Heart left ventricle (tissue), 16 donors: Measurements from ENCODE around the gene SLC6A9. TPM values are rescaled to one million over a fixed set of nuclear protein-coding genes. Genes with fewer than 3 reads are reported as not detected.

ENCODE experiments used
- ATAC-seq, 4 donors: fragments of 200-7000 bp; cut with Tn5 transposase; one replicate each; pipeline ENCODE4 v1.9.1; 2020 to 2022; ENCODE audit warnings: moderate library complexity in 4 of 4, mild to moderate bottlenecking in 3 of 4, moderate number of reproducible peaks in 1 of 4
- DNase-seq, 5 donors: peaks; one replicate each; pipeline ENCODE4 v3.0.0-alpha.2; 2020
- H3K27ac ChIP-seq, 12 donors: fragments of 200-600 bp; sonication (generic) in 4 of 12; one replicate each; pipeline versions ENCODE4 v1.5.0 to v1.8.0; 2016 to 2022; ENCODE audit warnings: mild to moderate bottlenecking in 2 of 12
- H3K27me3 ChIP-seq, 9 donors: fragments of 200-600 bp; sonication (generic) in 2 of 9; one replicate each; pipeline versions ENCODE4 v1.5.1 to v1.8.0; 2016 to 2022; ENCODE audit warnings: mild to moderate bottlenecking in 3 of 9
- H3K36me3 ChIP-seq, 9 donors: fragments of 200-600 bp; sonication (generic) in 2 of 9; one replicate each; pipeline versions ENCODE4 v1.5.0 to v1.8.0; 2018 to 2022; ENCODE audit warnings: mild to moderate bottlenecking in 2 of 9
- H3K4me1 ChIP-seq, 12 donors: fragments of 200-600 bp; sonication (generic) in 4 of 12; one replicate each; pipeline versions ENCODE4 v1.5.0 to v1.8.0; 2016 to 2022; ENCODE audit warnings: mild to moderate bottlenecking in 3 of 12
- H3K4me3 ChIP-seq, 12 donors: fragments of 200-600 bp; sonication (generic) in 4 of 12; one replicate each; pipeline versions ENCODE4 v1.5.0 to v1.8.0; 2017 to 2022; ENCODE audit warnings: mild to moderate bottlenecking in 9 of 12, moderate library complexity in 4 of 12
- H3K9me3 ChIP-seq, 12 donors: fragments of 200-600 bp; sonication (generic) in 4 of 12; one replicate each; pipeline versions ENCODE4 v1.5.0 to v1.8.0; 2016 to 2022; ENCODE audit warnings: mild to moderate bottlenecking in 1 of 12
- POLR2A ChIP-seq, 2 donors: fragments of 450-650 bp; IDR thresholded peaks; one replicate each; pipeline ENCODE4 v1.6.1; 2017; ENCODE audit warnings: antibody characterized with exemption in 2 of 2, mild to moderate bottlenecking in 2 of 2, moderate library complexity in 2 of 2
- WGBS, 4 donors: extraction: QIAGEN DNeasy Blood & Tissue Kit in 2 of 4; methylation state at CpG; one replicate each; pipeline versions ENCODE4 v1.1.5 to v1.1.7; 2013 to 2018; 5-methylcytosine and 5-hydroxymethylcytosine counted together
- intact Hi-C, 10 donors: fragments of 100-400 bp; cut with DNase I; formaldehyde crosslinking; loops; one replicate each; pipeline versions ENCODE4 v1.11.1 to v1.14.2; 2022
- polyA plus RNA-seq, 2 donors: library from polyadenylated mRNA; stranded (reverse); fragments of 200-250 nt; gene quantifications; one replicate each; pipeline ENCODE4 v1.2.3, GENCODE V29; 2013
- total RNA-seq, 9 donors: library from RNA; depleted of rRNA in 2 of 9; stranded (reverse); fragments of >200 nt in 2 of 9; fragmentation: NEBNext Ultra II Directional in 3 of 9; extraction: Animal tissue kit (Norgen Biotek cat#: 25700) in 3 of 9; gene quantifications; one replicate each; pipeline versions ENCODE4 v1.1.0 to v1.2.4, GENCODE V29; 2016 to 2023
- TF ChIP-seq, protein P1 (sequence below), 12 donors: fragments of 200-600 bp; sonication (generic) in 4 of 12; IDR thresholded peaks; one replicate each; pipeline versions ENCODE4 v1.5.0 to v1.8.0; 2018 to 2022; ENCODE audit warnings: antibody characterized with exemption in 12 of 12, mild to moderate bottlenecking in 5 of 12
- donor health status: ischemic (EF 13 %, LVEDD 7.1; RV severe dilation, severe dysfunction).
- donor health status: healthy with polysubstance abuse.
- donor health status: DM: no; HTN: yes; CAD: no.
- donor health status: DM: no; HTN: no; CAD: no.
- donor health status: ischemic (EF 25% LVEDD 6.9; RV normal size, moderate dysfunction).
- donor health status: ischemic (EF 25% LVEDD 5.7; RV mildly dilated, moderate dysfunction).
- donor health status: healthy.
- donor health status: DM: yes; HTN: yes; CAD: no.
- donor health status: ischemic (EF 35%, LVEDD 5.7; RV mildly dilated, moderate dysfunction).
- donor health status: nonischemic (EF 11% LVEDD 7.7; RV severe dilation, severe dysfunction).
- donor health status: DM: yes; HTN: yes; CAD: no.
- donor health status: PGD.
- donor health status: ischemic (EF 29% LVEDD 5.4; RV normal size, mild dysfunction).
- donor health status: nonischemic (EF 23%, LVEDD 6.1; RV moderate dilation, normal function).

Gene SLC6A9
- total and polyA plus RNA-seq, 11 donors: 0.61 to 2.4 (median 1.1) TPM

DNA sequence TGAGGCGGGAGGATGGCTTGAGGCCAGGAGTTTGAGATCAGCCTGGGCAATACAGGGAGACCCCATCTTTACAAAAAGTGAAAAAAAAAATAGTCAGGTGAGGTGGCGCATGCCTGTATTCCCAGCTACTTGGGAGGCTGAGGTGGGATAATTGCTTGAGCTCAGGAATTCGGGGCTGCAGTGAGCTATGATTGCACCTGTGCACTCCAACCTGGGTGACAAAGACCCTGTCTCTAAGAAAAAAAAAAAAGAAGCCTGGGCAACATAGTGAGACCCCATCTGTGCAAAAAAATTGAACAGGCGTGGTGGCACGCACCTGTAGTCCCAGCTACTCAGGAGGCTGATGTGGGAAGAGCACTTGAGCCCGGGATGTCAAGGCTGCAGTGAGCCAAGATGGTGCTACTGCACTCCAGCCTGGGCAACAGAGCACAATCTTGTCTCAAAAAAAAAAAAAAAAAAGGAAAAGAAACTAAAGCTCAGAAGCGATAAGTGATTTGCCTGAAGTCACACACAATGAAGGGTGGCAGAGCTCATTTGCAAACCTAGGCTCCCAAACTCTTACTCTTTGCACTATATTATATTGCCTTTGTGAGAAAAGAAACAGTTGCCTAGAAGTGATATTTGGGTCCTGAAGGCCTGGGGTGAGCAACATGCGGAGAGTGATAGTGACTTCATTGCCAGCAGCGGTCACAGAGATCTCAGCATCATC is 37.9 kb downstream of the SLC6A9 start:
- no peak for TF ChIP-seq POLR2A (IDR thresholded peaks at IDR 0.05)
- TF ChIP-seq, protein P1, sequence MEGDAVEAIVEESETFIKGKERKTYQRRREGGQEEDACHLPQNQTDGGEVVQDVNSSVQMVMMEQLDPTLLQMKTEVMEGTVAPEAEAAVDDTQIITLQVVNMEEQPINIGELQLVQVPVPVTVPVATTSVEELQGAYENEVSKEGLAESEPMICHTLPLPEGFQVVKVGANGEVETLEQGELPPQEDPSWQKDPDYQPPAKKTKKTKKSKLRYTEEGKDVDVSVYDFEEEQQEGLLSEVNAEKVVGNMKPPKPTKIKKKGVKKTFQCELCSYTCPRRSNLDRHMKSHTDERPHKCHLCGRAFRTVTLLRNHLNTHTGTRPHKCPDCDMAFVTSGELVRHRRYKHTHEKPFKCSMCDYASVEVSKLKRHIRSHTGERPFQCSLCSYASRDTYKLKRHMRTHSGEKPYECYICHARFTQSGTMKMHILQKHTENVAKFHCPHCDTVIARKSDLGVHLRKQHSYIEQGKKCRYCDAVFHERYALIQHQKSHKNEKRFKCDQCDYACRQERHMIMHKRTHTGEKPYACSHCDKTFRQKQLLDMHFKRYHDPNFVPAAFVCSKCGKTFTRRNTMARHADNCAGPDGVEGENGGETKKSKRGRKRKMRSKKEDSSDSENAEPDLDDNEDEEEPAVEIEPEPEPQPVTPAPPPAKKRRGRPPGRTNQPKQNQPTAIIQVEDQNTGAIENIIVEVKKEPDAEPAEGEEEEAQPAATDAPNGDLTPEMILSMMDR (IDR thresholded peaks at IDR 0.05): no peak
- H3K4me3 ChIP-seq: no peak overlapping the region
- intact Hi-C loops: no loop called here
- no peak overlapping the region for H3K27ac ChIP-seq
- ATAC-seq (no peak), DNase-seq (no peak)
- H3K4me1 ChIP-seq: peaks cover 0 to 27% (median 13%) of the 10 kb centered on the region in 12 donors
- 91 to 94% (median 91%) methylated on average over 9 of the region's 9 CpGs for WGBS, 4 donors
- H3K36me3 ChIP-seq: no peaks in the 10 kb centered on the region
- no peaks in the 10 kb centered on the region for H3K27me3 ChIP-seq
- H3K9me3 ChIP-seq: no peaks in the 10 kb centered on the region

DNA sequence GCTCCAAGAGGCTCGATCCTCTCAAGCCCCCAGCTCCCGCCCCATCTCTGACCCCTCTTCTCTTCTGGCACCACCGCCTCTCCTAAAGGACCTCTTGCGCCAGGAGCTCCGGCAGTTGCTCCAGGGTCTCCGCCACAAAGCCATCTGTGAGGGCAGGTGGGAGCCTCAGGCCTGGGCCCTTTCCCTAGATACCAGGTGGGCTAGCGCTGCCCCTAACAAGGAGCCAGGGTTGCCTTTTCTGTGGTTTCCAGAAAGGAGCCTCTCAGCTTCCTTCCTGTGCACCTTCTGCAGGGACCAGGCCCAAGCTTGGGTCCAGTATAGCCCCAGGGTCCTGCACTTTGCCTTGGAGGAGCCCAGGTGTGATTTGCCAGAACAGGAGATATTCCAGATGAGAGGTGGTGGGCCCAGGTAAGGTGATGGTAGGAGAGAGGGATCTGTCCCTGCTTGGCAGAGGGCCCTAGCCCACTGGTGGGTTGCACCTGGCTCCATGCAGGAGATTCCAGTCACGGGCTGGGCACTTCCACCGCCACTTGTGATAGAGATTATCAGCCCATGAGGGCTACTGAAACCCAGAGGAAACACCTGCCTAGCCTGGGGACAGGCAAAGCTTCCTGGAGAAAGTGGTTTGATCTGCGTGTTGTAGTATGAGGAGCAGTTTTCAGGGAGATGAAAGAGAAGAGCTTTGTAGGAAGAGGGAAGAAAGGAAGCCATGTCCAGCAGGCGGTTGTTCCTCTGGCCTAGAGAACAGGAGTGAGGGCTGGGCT is 38.8 kb downstream of the SLC6A9 start:
- no peak for DNase-seq

DNA sequence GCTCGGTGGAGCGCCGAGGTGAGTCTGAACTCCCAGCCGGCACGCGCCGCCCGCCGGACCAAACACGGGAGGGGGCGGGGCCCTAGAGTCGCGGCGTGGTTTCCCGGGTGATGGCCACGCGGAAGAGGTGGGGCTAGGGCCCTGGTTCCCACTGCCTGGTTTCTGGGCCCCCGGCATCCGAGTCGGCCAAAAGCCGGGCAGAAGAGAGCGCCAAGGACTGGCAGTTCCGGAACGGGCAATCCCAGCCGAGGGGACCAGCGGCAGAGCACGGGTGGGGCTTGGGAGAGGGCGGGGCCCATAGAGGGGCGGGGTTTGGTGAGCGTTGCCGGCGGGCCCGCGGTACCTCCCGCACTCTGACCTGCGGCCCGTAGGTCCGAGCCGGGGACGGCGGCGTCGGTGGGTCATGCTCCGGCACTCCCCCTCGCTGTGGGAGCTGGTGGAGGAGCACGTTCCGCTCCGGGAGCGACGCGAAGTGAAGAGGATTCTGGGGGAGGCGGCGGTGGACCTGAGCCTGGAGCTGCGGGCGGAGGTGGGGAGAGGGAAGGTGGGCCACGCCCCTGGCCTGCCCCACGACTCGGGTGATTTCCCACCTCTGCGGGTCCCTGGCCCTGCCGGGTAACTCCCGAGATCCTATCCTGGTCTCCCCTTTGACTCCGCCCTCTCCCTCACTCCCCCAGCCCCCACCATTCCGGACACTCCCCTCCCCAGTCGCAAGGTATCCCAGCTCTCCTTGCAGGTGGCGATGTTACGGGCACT is 39.6 kb downstream of the SLC6A9 start, which contains the start of gene CCDC24:
Gene CCDC24, plus strand, starts transcription at position 124 of the 756 bp plus-strand sequence. Its CDS starts 280 bp downstream, at position 404.
- intact Hi-C loops: no loop called here
- peaks cover 0 to 24% (median 10%) of the 10 kb centered on the region in 12 donors for H3K4me1 ChIP-seq
- H3K36me3 ChIP-seq: no peaks in the 10 kb centered on the region
- no peaks in the 10 kb centered on the region for H3K27me3 ChIP-seq
- WGBS, 4 donors: 1% methylated on average over 42 to 66 of the region's 66 CpGs
- DNase-seq (peak; percentile 84 to 90 (median 85)), ATAC-seq (peak; percentile 84 to 90 (median 89))
- no peaks in the 10 kb centered on the region for H3K9me3 ChIP-seq
- TF ChIP-seq, protein P1 (IDR thresholded peaks at IDR 0.05): peak in 1 of 12 donors; percentile 29
- TF ChIP-seq POLR2A (IDR thresholded peaks at IDR 0.05): peak in 1 of 2 donors; percentile 34
- peak within 1 kb of the TSS; percentile 58 to 96 (median 66) for H3K4me3 ChIP-seq
- peak within 1 kb of the TSS in 11 of 12 donors; percentile 27 to 80 (median 52) for H3K27ac ChIP-seq

More for the DNA sequence above, 38.8 kb downstream of the SLC6A9 start:
- Histone ChIP-seq H3K27ac (peak overlapping the region in 3 of 12 donors; percentile 52 to 79 (median 57)), H3K4me3 (peak overlapping the region; percentile 58 to 96 (median 66)), H3K4me1 (peaks cover 0 to 27% (median 13%) of the 10 kb centered on the region in 12 donors), H3K27me3 (no peaks in the 10 kb centered on the region), H3K9me3 (no peaks in the 10 kb centered on the region), H3K36me3 (no peaks in the 10 kb centered on the region)
- intact Hi-C loops: no loop called here
- no peak for ATAC-seq
- WGBS, 4 donors: 44 to 62% (median 56%) methylated on average over 11 of the region's 11 CpGs
- TF ChIP-seq, protein P1 (IDR thresholded peaks at IDR 0.05): no peak
- no peak for TF ChIP-seq POLR2A (IDR thresholded peaks at IDR 0.05)
